Bronchial epithelial cell (primary cell): ENCODE measurements around the gene DMBX1. TPM values are rescaled to one million over a fixed set of nuclear protein-coding genes. Genes with fewer than 3 reads are reported as not detected.

Source experiments
- DNase-seq: peaks from one replicate; pipeline ENCODE4 v3.0.0-alpha.2; 2010; ENCODE audit warnings: low read depth
- FAIRE-seq: peaks from 2 replicates; lab custom pipeline; 2011; peaks lifted over from hg19 to GRCh38; lab: Jason Lieb, UNC
- H3K27me3 ChIP-seq: 2 replicates; pipeline ENCODE4 v1.5.1; 2011; ENCODE audit warnings: low read length; ENCODE audit not compliant: control insufficient read depth, insufficient read depth
- H3K36me3 ChIP-seq: 2 replicates; pipeline ENCODE4 v1.5.1; 2011; ENCODE audit warnings: low read length; ENCODE audit not compliant: control insufficient read depth, insufficient read depth
- H3K4me3 ChIP-seq: 2 replicates; pipeline ENCODE4 v1.5.1; 2011; ENCODE audit warnings: mild to moderate bottlenecking, low read depth, low read length, control low read depth
- total RNA-seq: library from RNA; depleted of rRNA; stranded (reverse); fragments of >200 nt; gene quantifications from 2 replicates; pipeline ENCODE4 v1.2.1, GENCODE V29; 2014
- TF ChIP-seq, protein P1 (sequence below): IDR thresholded peaks from 2 replicates; pipeline ENCODE4 v1.5.1; 2011; ENCODE audit warnings: mild to moderate bottlenecking, moderate library complexity, low read length, control low read depth, inconsistent platforms; ENCODE audit not compliant: insufficient read depth, severe bottlenecking

The DMBX1 gene
- total RNA-seq, 1 donor from 2014 or later: not detected

GRCh38 chr1:46476673-46477072 lies 13.0 kb upstream of the DMBX1 start:
- H3K27me3 ChIP-seq: peaks cover 6% of the 10 kb centered on the region
- no peak for DNase-seq
- H3K4me3 ChIP-seq: no peak overlapping the region
- TF ChIP-seq, protein P1, sequence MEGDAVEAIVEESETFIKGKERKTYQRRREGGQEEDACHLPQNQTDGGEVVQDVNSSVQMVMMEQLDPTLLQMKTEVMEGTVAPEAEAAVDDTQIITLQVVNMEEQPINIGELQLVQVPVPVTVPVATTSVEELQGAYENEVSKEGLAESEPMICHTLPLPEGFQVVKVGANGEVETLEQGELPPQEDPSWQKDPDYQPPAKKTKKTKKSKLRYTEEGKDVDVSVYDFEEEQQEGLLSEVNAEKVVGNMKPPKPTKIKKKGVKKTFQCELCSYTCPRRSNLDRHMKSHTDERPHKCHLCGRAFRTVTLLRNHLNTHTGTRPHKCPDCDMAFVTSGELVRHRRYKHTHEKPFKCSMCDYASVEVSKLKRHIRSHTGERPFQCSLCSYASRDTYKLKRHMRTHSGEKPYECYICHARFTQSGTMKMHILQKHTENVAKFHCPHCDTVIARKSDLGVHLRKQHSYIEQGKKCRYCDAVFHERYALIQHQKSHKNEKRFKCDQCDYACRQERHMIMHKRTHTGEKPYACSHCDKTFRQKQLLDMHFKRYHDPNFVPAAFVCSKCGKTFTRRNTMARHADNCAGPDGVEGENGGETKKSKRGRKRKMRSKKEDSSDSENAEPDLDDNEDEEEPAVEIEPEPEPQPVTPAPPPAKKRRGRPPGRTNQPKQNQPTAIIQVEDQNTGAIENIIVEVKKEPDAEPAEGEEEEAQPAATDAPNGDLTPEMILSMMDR: no peak
- no peaks in the 10 kb centered on the region for H3K36me3 ChIP-seq
- FAIRE-seq: no peak

- H3K36me3 ChIP-seq: no peaks in the 10 kb centered on the region
- peak; percentile 57 for DNase-seq
- TF ChIP-seq, protein P1: peak; percentile 97
- H3K4me3 ChIP-seq: no peak overlapping the region
- no peak for FAIRE-seq
- peaks cover 7% of the 10 kb centered on the region for H3K27me3 ChIP-seq
Observed at GRCh38 chr1:46477153-46477929, 12.3 kb upstream of the DMBX1 start.

DNA sequence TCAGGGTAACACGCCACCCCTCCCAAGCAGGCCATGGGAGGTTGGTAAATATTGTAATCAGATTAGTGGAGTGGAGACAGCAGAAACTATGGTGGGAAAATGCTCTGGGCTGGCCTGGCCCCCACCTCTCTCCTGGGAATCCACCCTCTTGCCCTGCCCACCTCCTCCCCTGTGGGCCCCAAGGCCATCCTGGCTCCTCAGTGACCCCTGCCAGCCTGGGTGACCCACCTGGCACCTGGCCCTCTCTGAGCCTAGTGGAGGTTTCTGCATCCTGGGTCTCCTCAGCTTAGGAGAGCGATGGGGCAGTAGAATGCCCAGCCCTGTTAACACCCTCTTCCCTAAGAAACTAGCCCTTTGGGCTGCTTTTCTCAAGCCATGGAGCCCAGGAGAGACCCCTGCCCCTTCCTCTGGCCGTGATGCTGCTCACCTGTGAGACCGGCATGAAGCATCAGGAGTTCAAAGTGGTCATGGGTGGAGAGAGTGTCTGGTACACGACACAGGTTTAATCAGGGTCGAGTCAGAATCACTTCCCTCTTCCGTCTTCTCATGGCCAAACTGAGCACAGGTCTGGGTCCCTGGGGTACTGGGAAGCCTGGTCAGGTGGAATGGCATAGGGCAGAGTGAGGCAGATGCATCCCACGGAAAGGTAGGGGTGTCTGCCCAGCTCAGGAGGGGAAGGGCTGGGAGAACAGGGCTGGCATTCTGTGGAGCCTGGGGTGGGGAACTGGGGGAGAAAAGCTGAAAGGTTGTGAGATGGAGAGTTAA lies 10.7 kb upstream of the DMBX1 start:
- peaks cover 9% of the 10 kb centered on the region for H3K27me3 ChIP-seq
- TF ChIP-seq, protein P1: no peak
- FAIRE-seq: no peak

GRCh38 chr1:46479744-46480350 lies 9.8 kb upstream of the DMBX1 start:
- no peak for FAIRE-seq
- H3K36me3 ChIP-seq: no peaks in the 10 kb centered on the region
- H3K4me3 ChIP-seq: no peak overlapping the region
- no peak for DNase-seq
- H3K27me3 ChIP-seq: peaks cover 10% of the 10 kb centered on the region
- TF ChIP-seq, protein P1: no peak

More for the DNA sequence above, 10.7 kb upstream of the DMBX1 start:
- no peaks in the 10 kb centered on the region for H3K36me3 ChIP-seq
- DNase-seq: no peak
- H3K4me3 ChIP-seq: no peak overlapping the region

DNA sequence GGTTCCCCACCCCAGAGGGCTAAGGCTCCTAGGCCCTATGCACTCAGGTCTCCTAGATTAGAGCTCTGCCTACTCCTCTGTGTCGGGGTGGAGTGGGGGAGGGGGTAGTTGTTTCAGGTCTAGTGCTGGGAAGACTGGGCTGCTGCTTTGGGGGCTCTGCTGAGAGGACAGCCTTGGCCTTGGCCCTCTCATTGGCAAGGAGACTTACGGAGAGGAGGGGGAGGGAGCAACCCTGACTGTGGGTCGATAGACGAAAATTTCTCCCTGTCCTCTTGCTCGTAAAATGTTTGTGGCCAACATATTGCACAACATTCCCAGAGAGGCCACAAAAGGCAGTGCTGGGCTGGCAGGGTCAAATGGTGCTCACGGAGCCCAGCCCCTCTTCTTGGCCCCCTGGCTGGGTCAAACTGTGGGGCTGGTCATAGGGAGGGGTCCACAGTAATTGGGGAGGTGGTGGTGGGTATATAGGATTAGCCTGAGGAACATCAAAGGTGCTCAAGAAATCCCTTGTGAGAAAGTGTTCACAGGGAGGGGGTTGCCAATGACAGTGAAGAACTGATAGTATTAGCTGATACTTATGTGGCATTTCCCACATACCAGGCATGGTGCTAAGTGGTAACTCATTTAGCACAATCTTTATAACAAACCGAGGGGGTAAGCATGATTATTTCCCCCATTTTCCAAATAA lies 8.5 kb upstream of the DMBX1 start:
- H3K36me3 ChIP-seq: no peaks in the 10 kb centered on the region
- no peak overlapping the region for H3K4me3 ChIP-seq
- H3K27me3 ChIP-seq: peaks cover 16% of the 10 kb centered on the region
- FAIRE-seq: no peak
- TF ChIP-seq, protein P1: no peak
- no peak for DNase-seq
